ENCODE measurements around the gene FTO.

The FTO gene

DNA sequence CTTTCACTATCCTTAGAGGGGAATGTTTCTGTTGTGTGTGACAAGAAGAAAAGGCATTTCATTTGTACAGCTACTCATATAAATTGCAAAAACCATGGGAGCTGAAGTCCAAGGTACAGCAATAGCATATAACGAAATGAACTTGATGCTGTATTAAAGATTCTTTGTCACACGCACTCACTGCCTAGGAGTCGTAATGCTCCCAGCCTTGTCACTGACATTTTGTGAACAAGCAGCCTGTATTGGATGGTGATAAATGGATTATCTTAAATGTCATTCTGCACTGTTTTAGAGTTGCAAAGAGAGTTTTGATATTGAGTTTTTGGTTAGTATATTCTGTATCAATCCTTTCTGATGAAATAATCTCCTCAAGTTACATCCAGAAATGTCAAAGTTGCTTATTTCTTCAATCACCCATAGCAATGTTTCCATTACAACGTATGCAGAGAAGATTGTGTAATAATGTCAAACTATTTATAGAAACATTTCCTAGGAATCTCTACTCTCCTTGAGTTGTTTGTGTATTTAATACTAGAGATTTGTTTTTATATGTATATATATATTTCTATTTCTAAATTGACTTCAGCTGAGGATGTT, 270.6 kb downstream of the FTO start:
- TF ChIP-seq CTCF (conservative IDR thresholded peaks at IDR 0.05; ENCODE audit: low read depth, low read length), result no peak
- Histone ChIP-seq H3K4me3 (IDR thresholded peaks at IDR 0.05; ENCODE audit: insufficient read depth, low read depth, low read length) (no peak overlapping the region), H3K27me3 (ENCODE audit: insufficient read depth, low read depth) (no peaks in the 10 kb centered on the region), H3K27ac (no peak overlapping the region), H3K4me2 (no peak overlapping the region), H3K4me1 (ENCODE audit: low read depth, poor library complexity, severe bottlenecking) (no peaks in the 10 kb centered on the region), H3K36me3 (ENCODE audit: insufficient read depth) (no peaks in the 10 kb centered on the region), H3K79me2 (ENCODE audit: insufficient read depth, low read depth) (no peaks in the 10 kb centered on the region), H2AFZ (ENCODE audit: low read depth) (no peak overlapping the region), H4K20me1 (ENCODE audit: insufficient read depth) (no peaks in the 10 kb centered on the region), H3K9ac (no peak overlapping the region)

GRCh38 chr16:53980675-53981074, 276.7 kb downstream of the FTO start:
- H3K4me3 ChIP-seq (IDR thresholded peaks at IDR 0.05; ENCODE audit: insufficient read depth, low read depth, low read length), result no peak overlapping the region
- TF ChIP-seq CTCF (conservative IDR thresholded peaks at IDR 0.05; ENCODE audit: low read depth, low read length), result no peak
- H3K27me3 ChIP-seq (ENCODE audit: insufficient read depth, low read depth), result no peaks in the 10 kb centered on the region
- H3K4me1 ChIP-seq (ENCODE audit: low read depth, poor library complexity, severe bottlenecking), result no peaks in the 10 kb centered on the region
- no peak overlapping the region for H3K9ac ChIP-seq
- no peaks in the 10 kb centered on the region for H3K36me3 ChIP-seq (ENCODE audit: insufficient read depth)
- H2AFZ ChIP-seq (ENCODE audit: low read depth), result no peak overlapping the region
- no peaks in the 10 kb centered on the region for H4K20me1 ChIP-seq (ENCODE audit: insufficient read depth)
- H3K79me2 ChIP-seq (ENCODE audit: insufficient read depth, low read depth), result no peaks in the 10 kb centered on the region
- H3K27ac ChIP-seq, result no peak overlapping the region
- no peak overlapping the region for H3K4me2 ChIP-seq

GRCh38 chr16:53982631-53983042, 278.7 kb downstream of the FTO start:
- Histone ChIP-seq H3K4me3 (IDR thresholded peaks at IDR 0.05; ENCODE audit: insufficient read depth, low read depth, low read length) (no peak overlapping the region), H3K36me3 (ENCODE audit: insufficient read depth) (no peaks in the 10 kb centered on the region), H2AFZ (ENCODE audit: low read depth) (no peak overlapping the region), H3K4me1 (ENCODE audit: low read depth, poor library complexity, severe bottlenecking) (no peaks in the 10 kb centered on the region), H3K27me3 (ENCODE audit: insufficient read depth, low read depth) (no peaks in the 10 kb centered on the region), H3K4me2 (no peak overlapping the region), H4K20me1 (ENCODE audit: insufficient read depth) (no peaks in the 10 kb centered on the region), H3K9ac (no peak overlapping the region), H3K79me2 (ENCODE audit: insufficient read depth, low read depth) (no peaks in the 10 kb centered on the region), H3K27ac (no peak overlapping the region)
- TF ChIP-seq CTCF (conservative IDR thresholded peaks at IDR 0.05; ENCODE audit: low read depth, low read length), result no peak

DNA sequence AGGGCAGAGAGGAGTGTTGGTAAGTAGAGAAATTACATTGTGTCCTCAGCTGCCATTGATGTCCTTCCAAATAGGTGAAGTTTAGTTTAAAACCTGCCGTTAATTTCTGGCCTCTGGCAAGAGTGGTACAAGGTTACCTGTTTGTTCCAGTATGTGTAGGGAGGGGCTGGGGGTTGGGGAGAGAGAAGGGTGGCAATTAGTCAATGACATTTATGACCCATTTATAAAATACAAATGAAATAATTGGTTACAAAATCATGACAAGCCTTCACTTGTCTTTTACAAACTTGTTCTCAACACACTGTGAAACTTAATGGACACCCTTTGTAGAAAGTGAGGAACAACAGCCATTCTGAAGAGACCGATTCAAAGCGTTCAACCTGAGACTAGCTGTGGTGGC, 281.0 kb downstream of the FTO start:
- no peak overlapping the region for H2AFZ ChIP-seq (ENCODE audit: low read depth)
- H3K4me2 ChIP-seq, result no peak overlapping the region
- H3K9ac ChIP-seq, result no peak overlapping the region
- H3K4me3 ChIP-seq (IDR thresholded peaks at IDR 0.05; ENCODE audit: insufficient read depth, low read depth, low read length), result no peak overlapping the region
- H3K36me3 ChIP-seq (ENCODE audit: insufficient read depth), result no peaks in the 10 kb centered on the region
- H4K20me1 ChIP-seq (ENCODE audit: insufficient read depth), result no peaks in the 10 kb centered on the region
- no peaks in the 10 kb centered on the region for H3K27me3 ChIP-seq (ENCODE audit: insufficient read depth, low read depth)
- no peak overlapping the region for H3K27ac ChIP-seq
- no peak for TF ChIP-seq CTCF (conservative IDR thresholded peaks at IDR 0.05; ENCODE audit: low read depth, low read length)
- H3K4me1 ChIP-seq (ENCODE audit: low read depth, poor library complexity, severe bottlenecking), result no peaks in the 10 kb centered on the region
- H3K79me2 ChIP-seq (ENCODE audit: insufficient read depth, low read depth), result no peaks in the 10 kb centered on the region
